ENCODE measurements around the gene GSK3A.

The GSK3A gene

DNA sequence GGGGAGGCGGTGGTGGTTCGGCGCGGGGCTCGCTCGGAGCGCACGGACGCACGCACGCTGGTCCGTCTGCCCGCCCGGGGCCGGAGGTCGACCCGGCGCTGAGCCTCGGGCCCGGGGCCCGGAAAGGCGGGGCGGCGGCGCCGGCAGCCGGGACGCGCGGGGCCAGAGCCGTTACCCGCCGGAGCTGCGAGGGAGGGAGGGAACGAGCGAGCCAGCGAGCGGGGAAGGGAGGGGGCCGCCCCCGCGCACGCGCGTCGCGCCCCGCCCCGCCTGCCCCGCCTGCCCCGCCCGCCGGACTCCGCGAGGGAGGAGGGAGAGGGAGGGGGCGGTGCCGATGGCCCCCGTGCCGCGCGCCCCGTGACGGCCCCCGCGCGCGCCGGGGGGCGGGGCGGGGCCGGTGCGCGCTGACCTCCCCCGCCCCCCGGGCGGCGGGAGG lies 41.7 kb upstream of the GSK3A start:
- H3K36me3 Mint-ChIP-seq (ENCODE audit: low read depth): peaks cover 10% of the 10 kb centered on the region
- H3K27ac Mint-ChIP-seq: no peak overlapping the region
- H3K4me3 Mint-ChIP-seq: no peak overlapping the region
- peaks cover 30% of the 10 kb centered on the region for H3K4me1 Mint-ChIP-seq (ENCODE audit: low read depth)
- H3K27me3 Mint-ChIP-seq (ENCODE audit: low read depth): no peaks in the 10 kb centered on the region
- no peaks in the 10 kb centered on the region for H3K9me3 Mint-ChIP-seq

DNA sequence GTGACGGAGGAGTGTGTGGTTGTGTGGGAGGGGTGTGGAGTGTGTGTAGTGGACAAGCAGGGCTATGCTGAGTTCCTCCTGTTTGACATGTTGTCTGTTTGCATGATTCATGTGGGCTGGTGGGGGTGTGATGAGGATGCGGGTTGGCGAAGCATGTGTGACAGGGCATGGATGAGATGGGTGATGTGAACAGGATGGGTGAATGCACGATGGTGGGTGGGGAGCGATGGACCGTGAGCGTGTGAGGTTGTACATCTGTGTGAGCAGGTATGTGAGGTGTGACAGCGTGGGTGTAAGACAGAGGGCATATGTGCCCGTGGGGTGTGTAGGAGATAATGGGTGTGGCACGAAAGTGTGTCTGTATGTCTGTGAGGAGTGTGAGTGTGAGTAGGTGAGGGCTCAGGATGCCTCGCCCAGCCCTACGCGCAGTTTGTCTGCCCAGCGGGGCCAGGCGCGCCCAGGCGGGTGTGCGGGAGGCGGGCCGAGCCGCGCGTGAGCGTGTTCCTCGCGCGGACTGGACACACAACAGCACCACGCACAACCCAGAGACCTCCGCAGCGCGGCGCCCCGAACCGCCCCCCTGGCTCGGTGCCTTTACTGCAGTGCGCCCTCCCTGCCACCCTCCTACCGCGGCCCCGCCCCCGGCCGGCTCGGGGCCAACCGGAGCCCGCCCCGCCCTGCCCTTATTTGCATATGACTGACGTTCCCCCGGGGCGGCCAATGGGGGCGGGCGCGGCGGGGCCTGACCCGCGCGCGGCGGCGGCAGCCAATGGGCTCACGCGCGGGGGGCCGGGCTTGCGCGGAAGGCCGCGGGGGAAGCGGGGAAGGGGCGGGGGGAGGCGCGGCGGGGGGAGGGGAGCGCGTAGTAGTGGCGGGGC lies 41.0 kb upstream of the GSK3A start:
- H3K4me3 Mint-ChIP-seq: no peak overlapping the region
- no peaks in the 10 kb centered on the region for H3K27me3 Mint-ChIP-seq (ENCODE audit: low read depth)
- H3K9me3 Mint-ChIP-seq: no peaks in the 10 kb centered on the region
- peaks cover 36% of the 10 kb centered on the region for H3K4me1 Mint-ChIP-seq (ENCODE audit: low read depth)
- H3K36me3 Mint-ChIP-seq (ENCODE audit: low read depth): peaks cover 9% of the 10 kb centered on the region
- no peak overlapping the region for H3K27ac Mint-ChIP-seq

DNA sequence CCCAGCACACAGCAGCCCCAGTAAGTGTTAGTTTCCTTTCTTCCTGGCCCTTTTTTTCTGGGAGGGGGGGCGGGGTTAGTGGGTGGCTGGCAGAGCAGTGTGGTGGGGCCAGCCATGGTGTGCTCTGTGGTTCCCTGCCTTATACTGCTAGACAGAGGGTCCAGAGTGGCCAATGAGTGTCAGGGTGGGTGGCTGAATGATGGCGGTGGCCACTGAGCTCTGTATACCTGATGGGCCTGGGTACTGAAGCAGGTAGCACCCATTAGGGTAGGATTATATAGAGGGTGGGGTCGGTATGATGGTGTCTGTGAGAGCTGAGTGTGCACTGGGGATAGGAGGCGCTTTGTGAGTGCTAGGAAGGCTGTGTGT lies 40.4 kb upstream of the GSK3A start:
- no peaks in the 10 kb centered on the region for H3K27me3 Mint-ChIP-seq (ENCODE audit: low read depth)
- peaks cover 6% of the 10 kb centered on the region for H3K36me3 Mint-ChIP-seq (ENCODE audit: low read depth)
- H3K9me3 Mint-ChIP-seq: no peaks in the 10 kb centered on the region
- H3K4me1 Mint-ChIP-seq (ENCODE audit: low read depth): peaks cover 39% of the 10 kb centered on the region
- peak overlapping the region; percentile 83 for H3K4me3 Mint-ChIP-seq
- no peak overlapping the region for H3K27ac Mint-ChIP-seq

DNA sequence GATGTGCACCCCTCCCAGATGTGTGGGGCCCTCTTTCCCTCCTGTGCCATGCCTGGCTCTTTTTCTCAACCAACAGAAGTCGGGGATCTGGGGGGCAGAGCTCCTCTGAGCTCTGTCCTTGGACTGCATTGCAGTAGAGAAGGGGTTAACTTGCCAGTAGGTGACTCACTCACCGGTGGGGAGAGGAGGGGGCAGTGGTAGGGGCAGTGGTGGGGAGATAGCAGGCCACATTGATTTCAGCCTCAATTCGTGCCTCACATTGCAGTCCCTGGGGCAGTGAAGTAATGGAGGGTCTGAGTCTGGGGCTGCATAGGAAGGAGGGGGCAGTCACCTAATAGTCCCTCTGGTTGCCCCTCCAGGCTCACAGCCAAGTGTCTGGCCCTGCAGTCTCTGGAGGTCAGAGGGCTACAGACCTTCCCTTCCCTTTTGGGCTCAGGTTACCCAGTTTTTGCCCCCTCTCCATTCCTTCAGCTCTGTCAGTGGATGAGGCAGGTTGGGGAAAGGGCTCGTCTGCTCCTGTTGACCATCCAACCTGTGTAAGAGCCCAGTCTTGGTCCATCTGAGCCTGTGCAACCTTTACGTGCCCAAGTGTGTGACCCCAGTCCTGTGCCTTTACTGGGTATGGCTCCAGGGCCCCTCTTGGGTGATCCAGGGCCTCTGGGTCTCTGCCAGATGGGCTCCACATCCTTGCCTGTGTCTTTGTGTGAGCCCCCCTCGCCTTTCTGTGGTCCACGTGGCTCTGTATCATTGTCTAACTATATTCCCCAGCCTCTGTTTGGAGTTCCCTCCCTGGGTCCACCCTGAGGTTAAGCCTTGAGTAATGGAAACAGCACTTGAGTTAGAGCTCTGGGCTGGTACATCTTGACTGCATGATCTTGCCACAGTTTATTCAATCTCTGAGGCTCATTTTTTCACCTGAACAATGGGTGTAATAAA lies 39.7 kb upstream of the GSK3A start:
- Mint-ChIP-seq H3K4me1 (ENCODE audit: low read depth) (peaks cover 41% of the 10 kb centered on the region), H3K4me3 (peak overlapping the region; percentile 83)

DNA sequence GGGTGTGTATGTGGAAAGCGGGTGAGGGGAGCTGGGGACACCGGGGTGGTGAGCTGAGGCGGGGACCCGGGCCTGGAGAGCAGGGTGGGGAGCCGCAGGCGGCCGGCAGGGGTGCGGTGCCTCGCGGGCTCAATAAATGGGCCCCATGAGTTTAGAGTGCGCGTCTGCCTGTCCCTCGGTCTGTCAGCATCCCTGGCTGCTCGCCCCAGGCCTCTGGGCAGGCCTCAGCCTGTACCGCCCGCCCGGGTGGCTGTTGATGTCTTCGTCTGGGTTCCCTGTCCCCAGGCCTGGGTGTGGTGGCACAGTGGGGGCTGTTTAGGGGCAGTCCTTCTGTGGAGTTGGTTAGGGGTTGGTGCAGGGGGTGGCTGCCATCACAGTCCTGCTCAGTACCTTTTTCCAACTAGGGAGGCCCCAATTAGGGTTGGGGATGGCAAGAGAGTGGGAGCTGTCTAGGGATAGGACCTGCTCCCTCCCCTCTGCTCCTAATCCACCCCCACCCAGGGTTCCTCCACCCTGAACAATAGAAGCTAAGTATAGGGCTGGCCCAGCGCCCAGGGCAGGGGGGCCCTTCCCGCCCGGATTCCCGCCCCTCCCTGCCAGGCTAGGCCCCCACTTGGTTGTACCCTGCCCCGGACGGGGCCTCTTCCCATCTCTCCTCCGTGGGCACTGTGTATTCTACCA lies 38.9 kb upstream of the GSK3A start:
- Mint-ChIP-seq H3K9me3 (no peaks in the 10 kb centered on the region), H3K27me3 (ENCODE audit: low read depth) (no peaks in the 10 kb centered on the region), H3K27ac (peak overlapping the region; percentile 82), H3K4me1 (ENCODE audit: low read depth) (peaks cover 47% of the 10 kb centered on the region), H3K36me3 (ENCODE audit: low read depth) (peaks cover 5% of the 10 kb centered on the region), H3K4me3 (peak overlapping the region; percentile 83)

More for the DNA sequence above, 39.7 kb upstream of the GSK3A start:
- peaks cover 2% of the 10 kb centered on the region for H3K36me3 Mint-ChIP-seq (ENCODE audit: low read depth)
- H3K27me3 Mint-ChIP-seq (ENCODE audit: low read depth): no peaks in the 10 kb centered on the region
- no peaks in the 10 kb centered on the region for H3K9me3 Mint-ChIP-seq
- no peak overlapping the region for H3K27ac Mint-ChIP-seq

DNA sequence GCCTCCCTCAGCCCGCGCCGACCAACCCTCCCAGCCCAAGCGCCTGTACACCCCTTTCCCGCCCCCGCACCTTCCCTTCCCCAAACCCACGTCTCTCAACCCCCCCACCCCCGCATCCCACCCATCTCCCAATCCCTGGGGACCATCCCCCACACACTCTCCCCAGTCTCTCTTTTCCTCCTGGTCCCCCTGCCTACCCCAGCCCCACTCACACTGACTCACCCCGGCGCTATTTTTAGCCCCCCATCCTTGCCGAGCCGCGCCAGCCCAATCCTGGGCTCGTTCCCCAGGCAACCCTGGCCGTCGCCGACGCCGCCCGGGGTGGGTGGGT lies 38.4 kb upstream of the GSK3A start:
- Mint-ChIP-seq H3K36me3 (ENCODE audit: low read depth) (peaks cover 9% of the 10 kb centered on the region), H3K27ac (no peak overlapping the region), H3K27me3 (ENCODE audit: low read depth) (no peaks in the 10 kb centered on the region), H3K9me3 (no peaks in the 10 kb centered on the region), H3K4me1 (ENCODE audit: low read depth) (peaks cover 47% of the 10 kb centered on the region), H3K4me3 (peak overlapping the region; percentile 83)

DNA sequence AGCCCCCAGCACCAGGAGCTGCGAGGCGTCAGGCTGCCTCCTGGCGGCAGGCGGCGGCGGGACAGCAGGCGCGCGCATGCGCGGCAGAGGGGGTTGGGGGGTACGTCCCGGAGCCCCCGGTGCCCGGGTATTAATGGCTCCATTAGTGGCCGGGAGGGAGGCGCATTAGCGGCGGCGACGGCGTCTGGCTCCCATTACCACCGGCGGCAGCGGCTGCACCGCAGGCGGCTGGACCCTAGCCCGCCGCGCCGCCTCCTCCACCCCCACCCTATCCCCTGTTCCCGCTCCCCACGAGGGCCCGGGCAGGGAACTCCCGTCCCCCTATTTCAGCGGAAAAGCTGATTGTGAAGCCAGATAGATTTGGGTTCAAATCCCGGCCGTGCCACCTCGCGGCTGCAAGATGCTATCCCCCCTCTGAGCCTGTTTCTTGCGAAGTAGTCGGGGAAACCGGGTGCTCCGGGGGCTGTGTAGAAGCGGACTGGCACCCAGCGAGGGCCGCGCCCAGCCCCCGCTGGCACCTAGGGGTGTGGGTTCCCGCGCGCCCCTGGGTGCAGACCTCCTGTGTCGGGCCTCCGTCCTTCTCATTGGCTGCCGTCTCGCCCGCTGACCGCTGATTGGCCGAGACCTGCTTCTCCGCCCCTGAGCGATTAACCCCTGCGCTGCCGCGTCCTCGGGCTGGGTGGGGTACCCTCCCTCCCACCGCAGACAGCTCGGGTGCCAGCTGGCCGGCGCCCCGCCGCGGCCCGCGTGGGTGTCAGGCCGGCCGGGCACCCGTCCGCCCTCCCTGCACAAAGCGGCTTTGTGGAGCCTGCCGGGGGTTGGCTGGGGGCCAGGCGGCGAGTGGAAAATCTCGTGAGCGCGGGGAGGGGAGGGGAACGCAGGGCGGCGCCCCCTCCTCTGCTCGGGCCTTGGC lies 37.8 kb upstream of the GSK3A start:
- no peaks in the 10 kb centered on the region for H3K27me3 Mint-ChIP-seq (ENCODE audit: low read depth)
- H3K4me1 Mint-ChIP-seq (ENCODE audit: low read depth): peaks cover 46% of the 10 kb centered on the region
- H3K4me3 Mint-ChIP-seq: peak overlapping the region; percentile 87
- peaks cover 12% of the 10 kb centered on the region for H3K36me3 Mint-ChIP-seq (ENCODE audit: low read depth)
- H3K27ac Mint-ChIP-seq: peak overlapping the region; percentile 89
- no peaks in the 10 kb centered on the region for H3K9me3 Mint-ChIP-seq

DNA sequence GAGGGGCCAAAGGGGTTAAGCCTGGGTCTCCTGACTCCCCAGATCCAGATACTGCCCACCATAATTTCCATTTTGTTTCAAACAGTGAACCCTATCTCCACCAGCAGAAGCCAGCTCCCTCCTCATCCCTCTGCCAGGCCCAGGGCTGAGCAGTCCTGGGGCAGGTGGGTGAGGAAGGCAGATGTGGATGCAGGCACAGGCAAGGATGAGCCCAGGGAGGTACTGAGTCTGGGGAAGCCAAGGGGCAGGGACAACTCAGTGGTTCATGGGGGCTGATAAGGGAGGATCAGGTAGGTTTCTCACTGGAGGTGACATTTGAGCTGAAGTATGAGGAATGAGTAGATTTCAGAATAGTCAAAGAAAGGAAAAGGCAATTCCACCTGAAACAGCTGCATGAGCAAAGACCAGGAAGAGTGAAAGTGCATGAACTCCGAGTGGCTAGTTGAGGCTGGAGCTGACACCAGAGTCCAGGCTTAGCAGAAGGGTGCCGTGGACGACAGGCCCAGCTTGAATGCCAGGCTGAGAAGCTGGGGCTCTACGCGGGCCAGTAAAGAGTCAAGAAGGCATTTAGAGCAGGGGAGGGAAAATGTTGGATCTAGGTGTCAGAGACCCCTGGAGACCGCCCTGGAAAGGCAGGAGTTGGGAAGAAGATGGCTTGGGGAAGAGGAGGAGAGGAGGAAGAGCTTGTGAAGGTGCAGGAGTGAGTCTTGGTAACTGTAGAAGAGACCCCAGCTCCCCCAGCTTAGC lies 36.9 kb upstream of the GSK3A start:
- no peaks in the 10 kb centered on the region for H3K27me3 Mint-ChIP-seq (ENCODE audit: low read depth)
- H3K9me3 Mint-ChIP-seq: no peaks in the 10 kb centered on the region
- H3K4me3 Mint-ChIP-seq: peak overlapping the region; percentile 87
- peaks cover 48% of the 10 kb centered on the region for H3K4me1 Mint-ChIP-seq (ENCODE audit: low read depth)
- H3K36me3 Mint-ChIP-seq (ENCODE audit: low read depth): peaks cover 18% of the 10 kb centered on the region
- H3K27ac Mint-ChIP-seq: peak overlapping the region; percentile 89

DNA sequence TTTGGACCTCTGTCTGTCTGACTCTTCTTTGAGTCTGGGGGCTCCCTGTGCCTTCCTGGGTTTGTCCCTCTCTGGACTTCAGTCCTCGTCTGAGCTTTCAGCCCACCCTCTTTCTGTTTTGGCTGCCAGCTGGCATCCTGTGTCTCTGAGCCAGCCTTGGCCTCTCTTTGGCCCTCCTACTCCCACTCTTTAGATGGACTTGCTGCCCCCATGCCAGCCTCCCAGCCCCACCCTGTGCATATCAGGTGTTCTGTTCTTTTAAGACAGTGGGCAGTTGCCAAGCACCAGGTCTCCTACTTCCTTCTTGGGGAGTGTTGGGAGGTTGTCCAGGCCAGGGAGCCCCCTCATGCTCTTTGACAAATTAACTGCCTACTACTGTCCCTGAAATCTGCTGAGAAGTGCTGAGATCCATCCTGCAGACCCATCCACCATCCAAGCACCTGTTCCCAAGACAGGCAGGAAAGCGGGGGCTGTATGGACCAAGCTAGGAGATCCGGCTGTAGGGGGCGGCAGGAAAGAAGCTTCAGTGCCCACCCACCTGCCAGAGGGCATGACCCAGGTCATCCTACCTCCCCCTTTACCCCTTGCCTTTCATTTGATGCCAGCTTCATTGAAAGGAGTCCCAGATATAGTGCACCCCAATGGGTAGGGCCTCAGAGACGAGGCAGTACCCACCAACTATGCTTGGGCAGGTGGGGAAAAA lies 36.2 kb upstream of the GSK3A start:
- Mint-ChIP-seq H3K27me3 (ENCODE audit: low read depth) (no peaks in the 10 kb centered on the region), H3K9me3 (no peaks in the 10 kb centered on the region), H3K4me1 (ENCODE audit: low read depth) (peaks cover 48% of the 10 kb centered on the region), H3K27ac (peak overlapping the region; percentile 89), H3K4me3 (peak overlapping the region; percentile 87), H3K36me3 (ENCODE audit: low read depth) (peaks cover 19% of the 10 kb centered on the region)

DNA sequence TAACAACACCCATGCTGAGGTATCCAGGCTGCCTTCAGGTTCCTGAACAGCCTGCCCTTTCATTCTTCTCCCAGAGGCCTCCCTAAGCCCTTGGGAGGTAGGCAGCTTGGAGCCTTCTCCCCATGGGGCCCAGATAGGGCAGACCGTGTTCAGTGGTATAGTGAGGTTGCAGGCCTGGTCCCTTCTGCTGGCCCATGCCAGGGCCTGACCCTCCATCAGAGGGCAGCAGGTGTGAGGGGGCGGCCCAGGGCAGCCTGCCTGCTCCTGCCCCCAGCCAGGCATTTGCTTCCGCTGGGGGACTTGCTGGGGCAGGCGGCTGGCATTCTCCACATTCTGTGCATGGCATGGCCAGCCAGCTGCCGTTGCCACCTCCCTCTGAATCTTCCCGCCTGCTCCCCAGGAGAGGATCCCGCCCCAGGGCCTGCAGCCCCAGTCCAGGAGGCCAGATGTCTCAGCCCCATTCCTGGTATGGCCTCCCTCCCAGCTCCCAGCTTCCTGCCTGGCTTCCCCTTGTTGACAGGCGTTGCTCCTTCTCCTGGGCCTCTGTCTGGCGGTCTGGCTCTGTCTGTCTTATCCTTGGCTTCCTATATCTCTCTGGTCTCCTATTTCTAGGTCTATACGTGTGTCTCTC lies 35.5 kb upstream of the GSK3A start:
- peaks cover 21% of the 10 kb centered on the region for H3K36me3 Mint-ChIP-seq (ENCODE audit: low read depth)
- H3K4me3 Mint-ChIP-seq: no peak overlapping the region
- H3K4me1 Mint-ChIP-seq (ENCODE audit: low read depth): peaks cover 48% of the 10 kb centered on the region
- H3K9me3 Mint-ChIP-seq: no peaks in the 10 kb centered on the region
- H3K27ac Mint-ChIP-seq: no peak overlapping the region
- no peaks in the 10 kb centered on the region for H3K27me3 Mint-ChIP-seq (ENCODE audit: low read depth)

DNA sequence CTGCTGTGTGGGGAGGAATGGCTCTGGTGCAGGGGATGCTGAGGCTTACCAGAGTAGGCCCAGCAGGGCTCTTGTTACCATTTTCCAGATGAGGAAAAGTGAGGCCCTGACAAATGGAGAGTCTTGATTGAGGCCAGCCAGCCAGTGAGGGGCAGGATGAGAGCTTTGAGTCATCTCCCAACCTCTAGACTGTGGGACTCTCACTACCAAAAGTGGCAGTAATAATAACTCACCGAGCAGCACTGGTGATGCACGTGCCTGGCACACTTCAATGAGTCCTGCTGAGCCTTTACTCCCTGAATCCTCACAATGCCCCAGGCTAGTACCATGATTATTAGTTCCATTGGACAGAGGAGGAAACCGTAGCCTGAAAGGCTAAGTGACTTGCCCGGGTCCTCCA lies 34.4 kb upstream of the GSK3A start:
- Mint-ChIP-seq H3K4me1 (ENCODE audit: low read depth) (peaks cover 42% of the 10 kb centered on the region), H3K27ac (no peak overlapping the region), H3K9me3 (no peaks in the 10 kb centered on the region), H3K27me3 (ENCODE audit: low read depth) (no peaks in the 10 kb centered on the region), H3K36me3 (ENCODE audit: low read depth) (peaks cover 21% of the 10 kb centered on the region), H3K4me3 (no peak overlapping the region)

DNA sequence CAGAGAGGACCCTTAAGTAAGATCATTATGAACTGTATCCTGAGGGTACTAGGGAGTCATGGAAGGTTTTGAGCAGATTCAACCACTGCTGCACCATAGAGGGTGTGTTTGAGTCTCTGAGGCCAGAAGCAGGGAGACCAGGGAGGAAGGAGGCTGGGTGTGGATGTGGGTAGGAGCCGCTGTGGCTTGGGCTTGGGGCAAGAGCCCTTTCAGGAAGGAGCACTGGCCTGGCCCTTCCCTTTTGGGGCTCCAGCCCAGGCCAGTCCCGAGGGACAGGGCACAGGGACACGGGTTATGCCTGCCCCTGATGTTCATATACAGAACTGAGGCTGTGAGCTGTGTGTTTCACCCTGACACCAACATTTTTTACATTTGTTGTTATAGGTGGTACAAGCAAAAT lies 33.9 kb upstream of the GSK3A start:
- Mint-ChIP-seq H3K9me3 (no peaks in the 10 kb centered on the region), H3K27ac (peak overlapping the region; percentile 74), H3K4me3 (peak overlapping the region; percentile 50), H3K27me3 (ENCODE audit: low read depth) (no peaks in the 10 kb centered on the region), H3K36me3 (ENCODE audit: low read depth) (peaks cover 21% of the 10 kb centered on the region), H3K4me1 (ENCODE audit: low read depth) (peaks cover 41% of the 10 kb centered on the region)
